GM18519 (cell line): ENCODE results near the gene ULK4.
"Not testable (repeated sequence)": the region's sequence is repeated elsewhere in the genome, so short reads cannot be mapped to it uniquely, and the experiment has no call there.

Experiments
- ATAC-seq: cut with Tn5 transposase; IDR thresholded peaks from one replicate; pipeline ENCODE4 v1.9.1; 2021; ENCODE audit warnings: mild to moderate bottlenecking, moderate library complexity; ENCODE audit not compliant: unreplicated experiment, low FRiP score

Gene ULK4

DNA sequence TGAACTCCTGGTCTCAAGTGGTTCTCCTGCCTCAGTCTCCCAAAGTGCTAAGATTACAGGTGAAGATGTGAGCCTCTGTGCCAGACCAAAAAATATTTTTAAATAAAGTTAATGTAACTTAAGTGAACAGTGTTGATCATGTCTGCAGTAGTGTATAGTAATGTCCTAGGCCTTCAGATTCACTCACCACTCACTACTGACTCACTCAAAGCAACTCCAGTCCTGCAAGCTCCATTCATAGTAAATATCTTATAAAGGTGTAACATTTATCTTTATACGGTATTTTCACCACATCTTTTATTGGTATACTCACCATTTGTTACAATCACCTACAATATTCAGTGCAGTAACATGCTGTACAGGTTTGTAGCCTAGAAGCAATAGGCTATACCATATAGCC is 264.2 kb downstream of the ULK4 start:
- no peak for ATAC-seq

DNA sequence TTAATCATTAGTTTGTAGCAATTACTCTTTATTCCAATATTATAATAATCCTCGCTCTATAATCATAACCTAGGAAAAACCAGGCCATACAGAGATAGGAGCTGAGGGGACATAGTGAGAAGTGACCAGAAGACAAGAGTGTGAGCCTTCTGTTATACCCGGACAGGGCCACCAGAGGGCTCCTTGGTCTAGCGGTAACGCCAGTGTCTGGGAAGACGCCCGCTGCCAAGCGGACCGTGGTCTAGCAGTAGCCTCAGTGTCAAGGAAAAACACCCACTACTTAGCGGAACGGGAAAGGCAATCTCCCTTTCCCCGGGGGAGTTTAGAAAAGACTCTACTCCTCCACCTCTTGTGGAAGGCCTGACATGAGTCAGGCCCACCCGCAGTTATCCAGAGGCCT is 266.1 kb downstream of the ULK4 start:
- not testable (repeated sequence) for ATAC-seq

- no peak for ATAC-seq
These were observed 268.1 kb downstream of the ULK4 start for GRCh38 chr3:41693799-41694198.

DNA sequence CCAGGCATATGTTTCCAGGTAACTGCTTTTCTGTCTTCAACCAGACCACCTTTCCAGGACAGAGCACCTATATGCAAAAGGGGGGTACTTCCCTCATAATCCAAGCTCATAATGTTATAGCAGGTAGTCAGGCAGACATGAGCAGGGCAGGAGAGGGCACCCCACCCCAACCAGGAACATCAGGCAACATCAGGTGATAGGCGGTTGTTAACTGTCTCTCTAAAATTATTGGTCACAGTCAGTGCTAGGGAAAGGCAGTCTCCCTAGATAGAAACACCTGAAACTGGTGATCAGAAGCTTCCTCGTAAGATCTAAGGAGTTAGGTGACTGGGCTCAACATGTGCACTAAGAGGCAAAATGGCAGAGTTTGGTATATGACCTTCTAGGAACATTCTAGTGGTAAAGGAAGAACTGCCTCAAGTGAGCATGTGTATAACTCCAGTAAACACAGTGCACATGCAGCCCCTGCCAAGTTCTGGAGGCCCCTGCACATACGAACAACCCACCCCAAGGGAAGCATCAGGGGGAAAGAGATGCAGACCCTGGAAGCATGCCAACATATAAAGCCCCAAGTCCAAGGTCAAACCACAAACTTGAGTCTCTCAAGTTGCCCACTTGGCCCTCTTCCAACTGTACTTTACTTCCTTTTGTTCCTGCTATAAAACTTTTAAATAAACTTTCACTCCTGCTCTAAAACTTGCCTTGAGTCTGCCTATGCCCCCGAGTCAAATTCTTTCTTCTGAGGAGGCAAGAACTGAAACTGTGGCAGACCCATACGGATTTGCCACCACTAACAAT is 270.9 kb downstream of the ULK4 start:
- ATAC-seq = no peak

GRCh38 chr3:41688595-41689380 is 273.1 kb downstream of the ULK4 start:
- ATAC-seq = no peak

DNA sequence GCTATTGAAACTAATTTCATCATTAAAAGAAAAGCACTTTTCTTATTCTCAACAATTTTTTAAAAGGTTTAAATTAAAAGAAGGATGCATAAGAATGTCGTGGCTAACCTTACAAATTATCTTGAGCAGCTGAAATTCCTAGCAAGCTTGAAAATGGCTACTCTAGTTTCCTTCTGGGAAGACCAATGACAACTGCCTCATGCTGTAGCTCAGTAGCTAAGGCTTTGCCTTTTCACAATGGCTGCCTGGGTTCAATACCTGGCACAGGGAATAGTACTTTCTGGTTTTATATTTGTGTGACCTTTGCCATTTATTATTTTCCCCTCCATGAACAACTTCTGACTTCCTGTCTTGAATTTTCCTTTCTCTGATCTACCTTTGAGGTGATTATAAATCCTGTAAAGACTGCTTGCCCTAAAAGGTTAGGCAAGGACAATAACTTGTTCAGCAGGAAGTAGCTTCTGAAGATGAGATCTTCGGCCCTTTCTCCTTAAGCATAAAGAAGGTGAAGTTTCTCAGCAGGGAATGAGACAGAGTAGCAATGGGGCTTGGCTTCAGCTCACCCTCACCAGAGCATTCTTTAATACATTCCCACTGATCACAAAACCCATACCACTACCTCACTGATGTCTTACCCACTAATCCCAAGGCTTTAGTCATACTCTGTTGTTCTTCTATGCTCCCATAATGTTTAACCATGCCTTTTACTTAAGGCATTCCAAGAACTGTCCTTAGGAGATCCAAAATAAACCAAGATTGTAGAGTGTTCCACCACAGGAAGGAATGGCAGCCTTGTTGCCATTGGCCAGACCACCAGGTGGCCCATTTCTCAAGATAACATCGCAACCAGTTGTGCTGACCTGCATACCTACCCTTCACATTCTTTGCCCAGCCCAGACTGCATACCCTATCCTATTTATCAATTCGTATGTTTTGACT is 276.8 kb downstream of the ULK4 start:
- no peak for ATAC-seq

DNA sequence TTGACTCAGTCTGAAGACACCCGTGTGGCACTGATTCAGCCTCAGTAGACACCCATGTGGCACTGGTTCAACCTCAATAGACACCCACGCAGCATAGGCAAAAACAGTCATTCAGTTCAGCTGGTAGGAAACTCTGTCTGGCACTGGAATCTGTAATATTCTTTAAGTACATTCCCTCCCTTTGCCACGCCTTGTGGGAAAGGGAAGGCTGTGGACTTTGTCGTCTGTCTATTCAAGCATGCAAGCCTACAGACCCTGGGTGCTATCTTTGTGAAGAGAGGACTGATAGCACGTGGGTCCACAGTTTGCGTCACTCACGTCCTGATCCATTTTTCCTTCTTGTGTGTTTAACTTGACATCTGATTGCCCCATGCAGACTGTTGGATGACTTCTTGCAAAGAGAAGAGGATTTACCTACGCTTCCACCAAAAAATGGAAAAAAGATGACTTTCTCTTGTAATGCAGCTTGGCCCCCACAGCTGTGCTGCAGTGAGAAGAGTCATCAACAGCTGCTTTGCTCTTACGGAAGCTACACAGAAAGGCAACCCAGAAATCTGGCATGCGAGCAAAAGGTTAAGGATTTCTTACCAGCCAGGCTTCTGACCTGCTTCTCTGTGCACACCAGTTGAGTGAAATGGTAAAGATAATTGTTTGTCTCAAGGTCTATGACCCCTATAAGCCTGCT is 278.1 kb downstream of the ULK4 start:
- no peak for ATAC-seq

DNA sequence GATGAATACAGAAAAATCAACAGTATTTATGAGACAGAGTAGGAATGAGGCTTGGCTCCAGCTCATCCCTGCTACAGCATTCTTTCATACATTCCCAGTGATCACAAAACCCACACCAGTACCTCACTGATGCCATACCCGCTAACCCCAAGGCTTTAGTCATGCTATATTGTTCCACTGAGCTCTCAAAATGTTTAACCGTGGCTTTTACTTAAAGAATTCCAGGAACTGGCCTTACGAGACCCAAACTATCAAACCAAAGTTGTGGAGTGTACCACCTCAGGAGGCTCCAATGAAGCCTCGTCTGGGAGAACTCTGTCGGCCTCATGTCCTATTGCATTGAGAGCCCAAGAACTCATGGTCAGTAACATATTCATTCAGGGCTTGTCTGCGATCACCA is 278.9 kb downstream of the ULK4 start:
- no peak for ATAC-seq

DNA sequence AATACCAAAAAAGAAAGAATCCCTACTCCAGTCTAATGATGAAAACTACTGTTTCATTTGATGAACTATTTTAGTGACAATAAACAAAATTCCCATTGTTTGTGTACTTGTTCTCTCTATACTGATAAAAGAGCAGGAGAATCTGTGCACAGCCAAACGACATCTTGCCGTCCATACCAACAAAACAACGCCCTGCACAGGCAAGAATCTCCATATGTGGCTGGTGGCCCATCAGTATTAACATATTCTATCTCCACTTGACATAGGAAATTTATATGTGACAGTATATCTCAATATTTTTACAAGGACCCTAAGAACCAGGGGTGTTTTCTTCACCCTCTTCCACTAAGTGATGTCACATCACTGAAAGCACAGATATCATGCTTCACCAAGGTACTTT is 279.5 kb downstream of the ULK4 start:
- ATAC-seq = no peak

- ATAC-seq = no peak
These were observed 280.4 kb downstream of the ULK4 start for GRCh38 chr3:41681479-41681878.

GRCh38 chr3:41679374-41679773 is 282.5 kb downstream of the ULK4 start:
- ATAC-seq = no peak

GRCh38 chr3:41675102-41675501 is 286.8 kb downstream of the ULK4 start:
- ATAC-seq = not testable (repeated sequence)

DNA sequence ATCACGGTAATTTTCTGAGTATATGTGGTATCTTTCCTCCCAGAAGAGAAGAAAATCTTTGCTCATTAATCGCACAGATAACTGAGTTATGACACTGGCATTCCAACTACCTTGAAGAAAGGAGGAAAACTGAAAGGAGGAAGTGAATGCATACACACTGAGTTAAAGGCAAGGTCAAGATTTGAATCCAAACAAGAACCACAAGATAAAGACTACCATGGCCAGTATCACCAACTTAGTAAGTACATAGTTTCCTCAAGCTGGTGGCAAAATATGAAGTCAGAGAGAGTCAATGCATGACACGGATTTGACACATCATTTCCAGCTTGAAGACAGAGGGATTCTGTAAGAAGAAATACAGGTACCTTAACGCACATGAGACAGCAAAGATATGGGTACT is 287.5 kb downstream of the ULK4 start:
- no peak for ATAC-seq

DNA sequence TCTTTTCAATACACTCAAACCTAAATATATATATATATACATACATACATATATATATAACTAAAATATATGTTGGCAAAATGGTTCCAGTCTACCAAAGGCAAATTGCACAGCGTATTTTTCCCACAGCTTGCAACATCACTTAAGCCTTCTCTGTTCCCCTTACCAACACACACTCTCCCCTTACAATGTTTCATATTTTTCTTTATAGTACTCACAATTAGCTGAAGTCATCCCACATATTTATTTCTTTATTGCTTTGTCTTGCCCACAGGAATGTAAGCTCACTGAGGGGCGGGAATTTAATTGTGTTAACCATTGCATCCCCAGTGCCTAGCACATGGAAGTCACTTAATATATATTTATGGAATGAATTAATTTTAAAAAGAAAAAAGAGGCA is 288.3 kb downstream of the ULK4 start:
- ATAC-seq = no peak

DNA sequence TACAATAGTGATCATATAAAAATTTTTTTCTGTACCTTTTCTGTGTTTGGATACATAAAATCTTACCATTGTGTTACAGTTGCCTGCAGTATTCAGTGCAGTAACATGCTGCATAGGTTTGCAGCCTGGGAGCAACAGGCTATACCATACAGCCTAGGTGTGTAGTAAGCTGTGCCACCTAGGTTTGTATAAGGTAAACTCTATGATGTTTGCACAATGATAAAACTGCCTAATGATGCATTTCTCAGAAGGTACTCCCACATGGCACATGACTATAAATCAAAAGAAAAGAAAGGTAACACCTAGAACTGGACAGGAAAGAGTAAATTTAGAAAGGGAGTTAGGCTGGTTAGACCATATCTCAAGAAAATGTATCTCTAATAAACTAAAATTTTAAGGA is 293.5 kb downstream of the ULK4 start:
- ATAC-seq = no peak

GRCh38 chr3:41662288-41662687 is 299.6 kb downstream of the ULK4 start:
- no peak for ATAC-seq

- no peak for ATAC-seq
These were observed 300.1 kb downstream of the ULK4 start for GRCh38 chr3:41661796-41662195.

DNA sequence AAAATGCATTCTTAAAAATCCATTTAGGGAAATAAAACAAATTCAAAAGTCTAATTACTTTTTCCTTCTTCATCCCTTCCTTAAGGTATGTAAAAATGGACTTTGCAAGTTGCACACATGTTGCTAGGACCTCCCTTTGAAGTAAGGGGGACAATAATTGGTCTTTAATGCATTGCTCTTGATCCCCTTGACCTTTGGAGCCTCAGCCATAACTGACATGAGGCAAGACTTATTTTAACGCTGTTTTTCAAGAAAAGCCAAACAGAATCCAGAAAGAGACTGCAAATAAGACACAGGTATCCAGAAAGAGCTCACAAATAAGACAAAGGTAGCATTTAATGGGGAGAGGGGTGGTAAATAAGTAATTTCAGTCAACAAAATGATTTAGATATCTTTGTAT is 301.4 kb downstream of the ULK4 start:
- ATAC-seq = no peak

DNA sequence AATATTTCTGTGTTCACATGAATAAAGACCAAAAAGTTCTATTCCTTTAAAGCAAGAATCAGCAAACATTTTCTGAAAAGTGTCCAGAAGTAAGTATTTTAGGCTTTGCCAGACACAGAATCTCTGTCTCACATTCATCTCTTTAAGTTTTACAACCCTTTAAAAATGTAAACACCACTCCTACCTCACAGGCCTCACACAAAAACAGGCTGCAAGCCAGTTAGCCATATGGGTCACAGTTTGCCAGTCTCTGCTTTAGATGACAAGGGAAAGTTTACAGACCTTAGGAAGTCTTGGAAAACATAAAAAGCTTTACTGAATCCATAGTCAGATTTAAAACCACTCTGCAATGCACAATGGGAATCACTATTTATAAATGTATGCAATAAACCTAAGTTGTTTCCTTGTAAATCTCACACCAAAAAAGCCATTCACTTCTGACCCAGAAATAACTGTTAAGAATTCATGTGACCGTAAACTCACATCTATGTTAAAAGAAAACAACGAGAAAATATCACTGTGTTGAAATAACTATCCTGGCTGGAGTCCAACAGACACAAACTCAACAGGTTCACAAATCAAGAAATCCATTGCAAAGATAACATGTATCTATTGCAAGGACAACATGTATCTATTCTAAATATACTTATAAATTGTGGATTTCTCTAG is 308.2 kb downstream of the ULK4 start:
- no peak for ATAC-seq

- ATAC-seq = no peak
These were observed 309.0 kb downstream of the ULK4 start for GRCh38 chr3:41652931-41653330.
